HEK293 (cell line): ENCODE measurements around the gene IQCE.

Experiments used
- FEZF1 ChIP-seq: fragments of 450-650 bp; formaldehyde crosslinking; IDR thresholded peaks from 2 replicates; pipeline ENCODE4 v1.5.1; 2016; ENCODE audit warnings: missing biosample characterization, missing genetic modification characterization
- GLIS2 ChIP-seq: fragments of 450-650 bp; formaldehyde crosslinking; IDR thresholded peaks from 2 replicates; pipeline ENCODE4 v1.5.1; 2016; ENCODE audit warnings: missing biosample characterization, missing genetic modification characterization
- OSR2 ChIP-seq: fragments of 450-650 bp; formaldehyde crosslinking; IDR thresholded peaks from 2 replicates; pipeline ENCODE4 v1.5.1; 2016; ENCODE audit warnings: missing biosample characterization, missing genetic modification characterization
- SCRT1 ChIP-seq: fragments of 450-650 bp; formaldehyde crosslinking; IDR thresholded peaks from 2 replicates; pipeline ENCODE4 v1.5.1; 2016; ENCODE audit warnings: missing biosample characterization, missing genetic modification characterization, borderline replicate concordance
- SCRT2 ChIP-seq: fragments of 450-650 bp; formaldehyde crosslinking; IDR thresholded peaks from 2 replicates; pipeline ENCODE4 v1.5.1; 2016; ENCODE audit warnings: missing biosample characterization, missing genetic modification characterization
- SP2 ChIP-seq: fragments of 450-650 bp; formaldehyde crosslinking; IDR thresholded peaks from 2 replicates; pipeline ENCODE4 v1.5.1; 2016; ENCODE audit warnings: missing biosample characterization, missing genetic modification characterization
- ZBTB7A ChIP-seq: fragments of 450-650 bp; formaldehyde crosslinking; IDR thresholded peaks from 2 replicates; pipeline ENCODE4 v1.5.1; 2016; ENCODE audit warnings: low read depth, missing biosample characterization, missing genetic modification characterization
- ZFP69B ChIP-seq: fragments of 450-650 bp; formaldehyde crosslinking; IDR thresholded peaks from 2 replicates; pipeline ENCODE4 v1.5.1; 2016; ENCODE audit warnings: missing biosample characterization, missing genetic modification characterization
- ZNF114 ChIP-seq: fragments of 450-650 bp; formaldehyde crosslinking; IDR thresholded peaks from 2 replicates; pipeline ENCODE4 v1.5.0; 2017; ENCODE audit warnings: missing biosample characterization, missing genetic modification characterization
- ZNF132 ChIP-seq: fragments of 450-650 bp; formaldehyde crosslinking; IDR thresholded peaks from 2 replicates; pipeline ENCODE4 v1.5.1; 2017; ENCODE audit warnings: missing biosample characterization, missing genetic modification characterization, borderline replicate concordance
- ZNF138 ChIP-seq: fragments of 450-650 bp; formaldehyde crosslinking; IDR thresholded peaks from 2 replicates; pipeline ENCODE4 v1.5.1; 2016; ENCODE audit warnings: missing biosample characterization, missing genetic modification characterization, borderline replicate concordance
- ZNF155 ChIP-seq: fragments of 450-650 bp; formaldehyde crosslinking; IDR thresholded peaks from 2 replicates; pipeline ENCODE4 v1.5.1; 2016; ENCODE audit warnings: missing biosample characterization, missing genetic modification characterization
- ZNF302 ChIP-seq: fragments of 450-650 bp; formaldehyde crosslinking; IDR thresholded peaks from 2 replicates; pipeline ENCODE4 v1.5.1; 2016; ENCODE audit warnings: missing biosample characterization, missing genetic modification characterization, low read depth
- ZNF394 ChIP-seq: fragments of 450-650 bp; formaldehyde crosslinking; IDR thresholded peaks from 2 replicates; pipeline ENCODE4 v1.5.1; 2016; ENCODE audit warnings: missing biosample characterization, missing genetic modification characterization, mild to moderate bottlenecking, moderate library complexity, borderline replicate concordance
- ZNF529 ChIP-seq: fragments of 450-650 bp; formaldehyde crosslinking; IDR thresholded peaks from 2 replicates; pipeline ENCODE4 v1.5.1; 2017; ENCODE audit warnings: missing genetic modification characterization, missing biosample characterization; ENCODE audit not compliant: insufficient replicate concordance
- ZNF548 ChIP-seq: fragments of 450-650 bp; formaldehyde crosslinking; IDR thresholded peaks from 2 replicates; pipeline ENCODE4 v1.5.1; 2016; ENCODE audit warnings: missing biosample characterization, missing genetic modification characterization
- ZNF571 ChIP-seq: fragments of 450-650 bp; formaldehyde crosslinking; IDR thresholded peaks from 2 replicates; pipeline ENCODE4 v1.5.0; 2017; ENCODE audit warnings: missing biosample characterization, missing genetic modification characterization
- ZNF600 ChIP-seq: fragments of 450-650 bp; formaldehyde crosslinking; IDR thresholded peaks from 2 replicates; pipeline ENCODE4 v1.5.1; 2016; ENCODE audit warnings: missing biosample characterization, missing genetic modification characterization
- TF ChIP-seq, protein P1 (sequence below): fragments of 450-650 bp; formaldehyde crosslinking; IDR thresholded peaks from 2 replicates; pipeline ENCODE4 v1.5.1; 2017; ENCODE audit warnings: missing biosample characterization, missing genetic modification characterization
- TF ChIP-seq, protein P2 (sequence below): fragments of 450-650 bp; formaldehyde crosslinking; IDR thresholded peaks from 2 replicates; pipeline ENCODE4 v1.5.1; 2016; ENCODE audit warnings: missing biosample characterization, missing genetic modification characterization
- TF ChIP-seq, protein P3 (sequence below): fragments of 450-650 bp; formaldehyde crosslinking; IDR thresholded peaks from 2 replicates; pipeline ENCODE4 v1.5.1; 2016; ENCODE audit warnings: missing biosample characterization, missing genetic modification characterization
- TF ChIP-seq, protein P4 (sequence below): IDR thresholded peaks from 2 replicates; pipeline ENCODE4 v1.6.1; 2011; ENCODE audit warnings: mild to moderate bottlenecking, low read depth, low read length, borderline replicate concordance
- TF ChIP-seq, protein P5 (sequence below): fragments of 450-650 bp; formaldehyde crosslinking; IDR thresholded peaks from 2 replicates; pipeline ENCODE4 v1.5.1; 2016; ENCODE audit warnings: missing biosample characterization, missing genetic modification characterization
- TF ChIP-seq, protein P6 (sequence below): fragments of 450-650 bp; formaldehyde crosslinking; IDR thresholded peaks from 2 replicates; pipeline ENCODE4 v1.5.1; 2016; ENCODE audit warnings: missing biosample characterization, missing genetic modification characterization
- TF ChIP-seq, protein P7 (sequence below): fragments of 450-650 bp; formaldehyde crosslinking; IDR thresholded peaks from 2 replicates; pipeline ENCODE4 v1.5.1; 2016; ENCODE audit warnings: missing biosample characterization, missing genetic modification characterization
- TF ChIP-seq, protein P8 (sequence below): fragments of 450-650 bp; formaldehyde crosslinking; IDR thresholded peaks from 2 replicates; pipeline ENCODE4 v1.5.1; 2017; ENCODE audit warnings: missing biosample characterization, missing genetic modification characterization

Gene IQCE

DNA sequence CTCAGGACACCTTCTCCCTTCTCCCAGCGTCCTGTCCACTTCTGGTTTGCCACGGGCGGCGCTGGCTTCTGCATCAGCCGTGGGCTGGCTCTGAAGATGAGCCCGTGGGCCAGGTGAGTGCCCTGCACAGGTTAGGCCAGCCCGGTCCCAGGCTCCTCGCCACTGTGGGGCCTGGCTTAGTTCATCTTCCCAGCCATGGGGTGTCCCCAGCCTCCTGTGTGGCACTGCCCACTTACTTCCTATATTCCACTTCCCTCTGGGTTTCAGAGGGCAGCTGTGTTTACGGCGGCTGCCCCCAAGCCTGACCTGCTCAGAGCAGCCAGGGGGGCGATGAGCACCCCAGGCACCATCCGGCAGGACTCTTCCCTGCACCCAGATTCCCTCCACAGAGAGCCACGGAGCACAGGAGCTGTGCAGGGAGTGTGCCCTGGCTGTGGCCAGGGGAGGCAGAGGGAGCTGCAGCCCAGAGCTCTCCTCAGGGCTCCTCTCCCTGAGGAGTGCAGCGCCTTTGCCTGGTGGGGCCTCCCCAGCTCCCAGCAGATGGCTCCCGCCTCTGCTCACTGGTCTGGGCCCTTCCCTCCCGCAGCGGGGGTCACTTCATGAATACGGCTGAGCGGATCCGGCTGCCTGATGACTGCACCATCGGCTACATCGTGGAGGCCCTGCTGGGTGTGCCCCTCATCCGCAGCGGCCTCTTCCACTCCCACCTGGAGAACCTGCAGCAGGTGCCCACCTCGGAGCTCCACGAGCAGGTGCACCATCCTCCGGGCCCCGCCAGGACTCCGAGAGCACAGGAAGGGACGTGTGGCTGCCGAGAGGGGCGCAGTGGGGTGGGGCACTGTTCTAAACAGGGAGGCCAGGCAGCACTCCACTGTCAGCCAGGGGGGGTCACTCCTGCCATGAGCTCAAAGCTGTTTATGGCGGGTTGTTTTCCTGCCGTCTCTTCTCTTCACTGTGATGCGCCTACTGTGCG is 32.8 kb upstream of the IQCE start (continued):
- TF ChIP-seq, protein P1, sequence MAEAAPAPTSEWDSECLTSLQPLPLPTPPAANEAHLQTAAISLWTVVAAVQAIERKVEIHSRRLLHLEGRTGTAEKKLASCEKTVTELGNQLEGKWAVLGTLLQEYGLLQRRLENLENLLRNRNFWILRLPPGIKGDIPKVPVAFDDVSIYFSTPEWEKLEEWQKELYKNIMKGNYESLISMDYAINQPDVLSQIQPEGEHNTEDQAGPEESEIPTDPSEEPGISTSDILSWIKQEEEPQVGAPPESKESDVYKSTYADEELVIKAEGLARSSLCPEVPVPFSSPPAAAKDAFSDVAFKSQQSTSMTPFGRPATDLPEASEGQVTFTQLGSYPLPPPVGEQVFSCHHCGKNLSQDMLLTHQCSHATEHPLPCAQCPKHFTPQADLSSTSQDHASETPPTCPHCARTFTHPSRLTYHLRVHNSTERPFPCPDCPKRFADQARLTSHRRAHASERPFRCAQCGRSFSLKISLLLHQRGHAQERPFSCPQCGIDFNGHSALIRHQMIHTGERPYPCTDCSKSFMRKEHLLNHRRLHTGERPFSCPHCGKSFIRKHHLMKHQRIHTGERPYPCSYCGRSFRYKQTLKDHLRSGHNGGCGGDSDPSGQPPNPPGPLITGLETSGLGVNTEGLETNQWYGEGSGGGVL, result no peak
- TF ChIP-seq ZNF114 (tag by site-specific recombination), result no peak
- TF ChIP-seq, protein P2, sequence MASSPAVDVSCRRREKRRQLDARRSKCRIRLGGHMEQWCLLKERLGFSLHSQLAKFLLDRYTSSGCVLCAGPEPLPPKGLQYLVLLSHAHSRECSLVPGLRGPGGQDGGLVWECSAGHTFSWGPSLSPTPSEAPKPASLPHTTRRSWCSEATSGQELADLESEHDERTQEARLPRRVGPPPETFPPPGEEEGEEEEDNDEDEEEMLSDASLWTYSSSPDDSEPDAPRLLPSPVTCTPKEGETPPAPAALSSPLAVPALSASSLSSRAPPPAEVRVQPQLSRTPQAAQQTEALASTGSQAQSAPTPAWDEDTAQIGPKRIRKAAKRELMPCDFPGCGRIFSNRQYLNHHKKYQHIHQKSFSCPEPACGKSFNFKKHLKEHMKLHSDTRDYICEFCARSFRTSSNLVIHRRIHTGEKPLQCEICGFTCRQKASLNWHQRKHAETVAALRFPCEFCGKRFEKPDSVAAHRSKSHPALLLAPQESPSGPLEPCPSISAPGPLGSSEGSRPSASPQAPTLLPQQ (tag by site-specific recombination), result peak; percentile 93
- TF ChIP-seq ZNF571 (tag by site-specific recombination), result no peak
- TF ChIP-seq ZNF138 (tag by site-specific recombination), result no peak
- TF ChIP-seq, protein P3, sequence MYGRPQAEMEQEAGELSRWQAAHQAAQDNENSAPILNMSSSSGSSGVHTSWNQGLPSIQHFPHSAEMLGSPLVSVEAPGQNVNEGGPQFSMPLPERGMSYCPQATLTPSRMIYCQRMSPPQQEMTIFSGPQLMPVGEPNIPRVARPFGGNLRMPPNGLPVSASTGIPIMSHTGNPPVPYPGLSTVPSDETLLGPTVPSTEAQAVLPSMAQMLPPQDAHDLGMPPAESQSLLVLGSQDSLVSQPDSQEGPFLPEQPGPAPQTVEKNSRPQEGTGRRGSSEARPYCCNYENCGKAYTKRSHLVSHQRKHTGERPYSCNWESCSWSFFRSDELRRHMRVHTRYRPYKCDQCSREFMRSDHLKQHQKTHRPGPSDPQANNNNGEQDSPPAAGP (tag by site-specific recombination), result peak; percentile 63; the same call in 1 of the 2 replicates
- no peak for TF ChIP-seq ZNF132 (tag by site-specific recombination)
- TF ChIP-seq, protein P4, sequence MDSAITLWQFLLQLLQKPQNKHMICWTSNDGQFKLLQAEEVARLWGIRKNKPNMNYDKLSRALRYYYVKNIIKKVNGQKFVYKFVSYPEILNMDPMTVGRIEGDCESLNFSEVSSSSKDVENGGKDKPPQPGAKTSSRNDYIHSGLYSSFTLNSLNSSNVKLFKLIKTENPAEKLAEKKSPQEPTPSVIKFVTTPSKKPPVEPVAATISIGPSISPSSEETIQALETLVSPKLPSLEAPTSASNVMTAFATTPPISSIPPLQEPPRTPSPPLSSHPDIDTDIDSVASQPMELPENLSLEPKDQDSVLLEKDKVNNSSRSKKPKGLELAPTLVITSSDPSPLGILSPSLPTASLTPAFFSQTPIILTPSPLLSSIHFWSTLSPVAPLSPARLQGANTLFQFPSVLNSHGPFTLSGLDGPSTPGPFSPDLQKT, result no peak
- peak; percentile 15; the same call in 1 of the 2 replicates for TF ChIP-seq OSR2 (tag by site-specific recombination)
- peak; percentile 81 for TF ChIP-seq ZNF600
- TF ChIP-seq ZFP69B (tag by site-specific recombination), result peak; percentile 95
- TF ChIP-seq ZNF155 (tag by site-specific recombination), result no peak
- peak; percentile 16; the same call in 1 of the 2 replicates for TF ChIP-seq SP2 (tag by site-specific recombination)
- TF ChIP-seq, protein P5, sequence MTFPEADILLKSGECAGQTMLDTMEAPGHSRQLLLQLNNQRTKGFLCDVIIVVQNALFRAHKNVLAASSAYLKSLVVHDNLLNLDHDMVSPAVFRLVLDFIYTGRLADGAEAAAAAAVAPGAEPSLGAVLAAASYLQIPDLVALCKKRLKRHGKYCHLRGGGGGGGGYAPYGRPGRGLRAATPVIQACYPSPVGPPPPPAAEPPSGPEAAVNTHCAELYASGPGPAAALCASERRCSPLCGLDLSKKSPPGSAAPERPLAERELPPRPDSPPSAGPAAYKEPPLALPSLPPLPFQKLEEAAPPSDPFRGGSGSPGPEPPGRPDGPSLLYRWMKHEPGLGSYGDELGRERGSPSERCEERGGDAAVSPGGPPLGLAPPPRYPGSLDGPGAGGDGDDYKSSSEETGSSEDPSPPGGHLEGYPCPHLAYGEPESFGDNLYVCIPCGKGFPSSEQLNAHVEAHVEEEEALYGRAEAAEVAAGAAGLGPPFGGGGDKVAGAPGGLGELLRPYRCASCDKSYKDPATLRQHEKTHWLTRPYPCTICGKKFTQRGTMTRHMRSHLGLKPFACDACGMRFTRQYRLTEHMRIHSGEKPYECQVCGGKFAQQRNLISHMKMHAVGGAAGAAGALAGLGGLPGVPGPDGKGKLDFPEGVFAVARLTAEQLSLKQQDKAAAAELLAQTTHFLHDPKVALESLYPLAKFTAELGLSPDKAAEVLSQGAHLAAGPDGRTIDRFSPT (tag by site-specific recombination), result no peak
- no peak for TF ChIP-seq FEZF1
- TF ChIP-seq, protein P6, sequence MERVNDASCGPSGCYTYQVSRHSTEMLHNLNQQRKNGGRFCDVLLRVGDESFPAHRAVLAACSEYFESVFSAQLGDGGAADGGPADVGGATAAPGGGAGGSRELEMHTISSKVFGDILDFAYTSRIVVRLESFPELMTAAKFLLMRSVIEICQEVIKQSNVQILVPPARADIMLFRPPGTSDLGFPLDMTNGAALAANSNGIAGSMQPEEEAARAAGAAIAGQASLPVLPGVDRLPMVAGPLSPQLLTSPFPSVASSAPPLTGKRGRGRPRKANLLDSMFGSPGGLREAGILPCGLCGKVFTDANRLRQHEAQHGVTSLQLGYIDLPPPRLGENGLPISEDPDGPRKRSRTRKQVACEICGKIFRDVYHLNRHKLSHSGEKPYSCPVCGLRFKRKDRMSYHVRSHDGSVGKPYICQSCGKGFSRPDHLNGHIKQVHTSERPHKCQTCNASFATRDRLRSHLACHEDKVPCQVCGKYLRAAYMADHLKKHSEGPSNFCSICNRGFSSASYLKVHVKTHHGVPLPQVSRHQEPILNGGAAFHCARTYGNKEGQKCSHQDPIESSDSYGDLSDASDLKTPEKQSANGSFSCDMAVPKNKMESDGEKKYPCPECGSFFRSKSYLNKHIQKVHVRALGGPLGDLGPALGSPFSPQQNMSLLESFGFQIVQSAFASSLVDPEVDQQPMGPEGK (tag by site-specific recombination), result peak; percentile 65
- no peak for TF ChIP-seq ZNF302 (tag by site-specific recombination)
- TF ChIP-seq ZNF548, result no peak
- no peak for TF ChIP-seq ZNF394 (tag by site-specific recombination)
- TF ChIP-seq SCRT2 (tag by site-specific recombination), result no peak
- TF ChIP-seq, protein P7, sequence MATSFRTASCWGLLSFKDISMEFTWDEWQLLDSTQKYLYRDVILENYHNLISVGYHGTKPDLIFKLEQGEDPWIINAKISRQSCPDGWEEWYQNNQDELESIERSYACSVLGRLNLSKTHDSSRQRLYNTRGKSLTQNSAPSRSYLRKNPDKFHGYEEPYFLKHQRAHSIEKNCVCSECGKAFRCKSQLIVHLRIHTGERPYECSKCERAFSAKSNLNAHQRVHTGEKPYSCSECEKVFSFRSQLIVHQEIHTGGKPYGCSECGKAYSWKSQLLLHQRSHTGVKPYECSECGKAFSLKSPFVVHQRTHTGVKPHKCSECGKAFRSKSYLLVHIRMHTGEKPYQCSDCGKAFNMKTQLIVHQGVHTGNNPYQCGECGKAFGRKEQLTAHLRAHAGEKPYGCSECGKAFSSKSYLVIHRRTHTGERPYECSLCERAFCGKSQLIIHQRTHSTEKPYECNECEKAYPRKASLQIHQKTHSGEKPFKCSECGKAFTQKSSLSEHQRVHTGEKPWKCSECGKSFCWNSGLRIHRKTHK (tag by site-specific recombination), result no peak
- no peak for TF ChIP-seq SCRT1 (tag by site-specific recombination)
- peak; percentile 75 for TF ChIP-seq GLIS2
- TF ChIP-seq ZNF529 (tag by site-specific recombination), result no peak
- no peak for TF ChIP-seq ZBTB7A (tag by site-specific recombination)
- TF ChIP-seq, protein P8, sequence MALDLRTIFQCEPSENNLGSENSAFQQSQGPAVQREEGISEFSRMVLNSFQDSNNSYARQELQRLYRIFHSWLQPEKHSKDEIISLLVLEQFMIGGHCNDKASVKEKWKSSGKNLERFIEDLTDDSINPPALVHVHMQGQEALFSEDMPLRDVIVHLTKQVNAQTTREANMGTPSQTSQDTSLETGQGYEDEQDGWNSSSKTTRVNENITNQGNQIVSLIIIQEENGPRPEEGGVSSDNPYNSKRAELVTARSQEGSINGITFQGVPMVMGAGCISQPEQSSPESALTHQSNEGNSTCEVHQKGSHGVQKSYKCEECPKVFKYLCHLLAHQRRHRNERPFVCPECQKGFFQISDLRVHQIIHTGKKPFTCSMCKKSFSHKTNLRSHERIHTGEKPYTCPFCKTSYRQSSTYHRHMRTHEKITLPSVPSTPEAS (tag by site-specific recombination), result no peak
